Fibroblast of villous mesenchyme (primary cell): Measurements from ENCODE around the gene LRRC7. TPM values are rescaled to one million over a fixed set of nuclear protein-coding genes. Genes with fewer than 3 reads are reported as not detected.

Source experiments
- DNase-seq: peaks from one replicate; pipeline ENCODE4 v3.0.0-alpha.2; 2010; ENCODE audit warnings: low read depth
- H3K4me3 ChIP-seq: 2 replicates; pipeline ENCODE4 v1.5.1; 2011; ENCODE audit warnings: low read depth, mild to moderate bottlenecking, low read length
- total RNA-seq: library from RNA; depleted of rRNA; stranded (reverse); fragments of >200 nt; gene quantifications from 2 replicates; pipeline ENCODE4 v1.2.3, GENCODE V29; 2012
- TF ChIP-seq, protein P1 (sequence below): IDR thresholded peaks from 2 replicates; pipeline ENCODE4 v1.5.1; 2012; ENCODE audit warnings: low read depth, mild to moderate bottlenecking, low read length; ENCODE audit not compliant: insufficient read depth

Gene LRRC7
- total RNA-seq, 1 donor = 0.43 TPM

DNA sequence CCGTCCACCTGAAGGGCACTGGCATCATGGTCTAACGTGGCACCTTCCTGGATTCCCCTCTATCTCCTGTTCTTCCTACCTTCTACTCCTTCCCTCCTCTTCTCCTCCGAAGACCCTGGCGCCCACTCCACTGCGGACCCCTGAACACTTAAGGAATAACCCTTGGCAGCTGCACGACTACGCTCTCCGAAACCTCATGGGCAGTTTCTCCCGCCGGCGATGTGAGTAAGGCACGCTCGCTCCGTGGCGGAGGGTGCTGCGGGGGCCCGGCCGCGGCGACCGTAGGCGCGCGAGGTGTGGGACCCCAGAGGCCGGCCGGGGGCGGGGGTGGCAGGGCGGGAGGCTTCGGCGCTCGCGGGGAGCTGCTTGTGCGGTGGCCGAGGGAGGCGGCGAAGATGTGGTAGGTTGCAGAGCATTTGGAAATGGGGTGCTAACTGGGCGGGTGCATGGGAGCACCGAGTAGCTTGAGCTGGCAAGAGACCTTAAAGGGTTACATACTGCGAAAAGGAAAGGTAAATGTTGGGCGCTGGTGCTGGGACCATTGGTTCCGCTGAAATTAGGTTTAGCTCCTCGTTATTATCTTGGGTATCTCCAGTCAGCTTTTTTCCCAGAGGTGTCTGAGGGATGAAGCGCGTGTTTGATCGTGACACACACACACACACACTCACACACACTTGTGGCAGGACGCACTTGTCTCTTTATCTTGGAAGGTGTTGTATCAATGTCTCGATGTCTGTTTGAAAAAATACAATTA lies 876 bp downstream of the LRRC7 start:
- peak overlapping the region; percentile 40 for H3K4me3 ChIP-seq
- DNase-seq = no peak
- TF ChIP-seq, protein P1, sequence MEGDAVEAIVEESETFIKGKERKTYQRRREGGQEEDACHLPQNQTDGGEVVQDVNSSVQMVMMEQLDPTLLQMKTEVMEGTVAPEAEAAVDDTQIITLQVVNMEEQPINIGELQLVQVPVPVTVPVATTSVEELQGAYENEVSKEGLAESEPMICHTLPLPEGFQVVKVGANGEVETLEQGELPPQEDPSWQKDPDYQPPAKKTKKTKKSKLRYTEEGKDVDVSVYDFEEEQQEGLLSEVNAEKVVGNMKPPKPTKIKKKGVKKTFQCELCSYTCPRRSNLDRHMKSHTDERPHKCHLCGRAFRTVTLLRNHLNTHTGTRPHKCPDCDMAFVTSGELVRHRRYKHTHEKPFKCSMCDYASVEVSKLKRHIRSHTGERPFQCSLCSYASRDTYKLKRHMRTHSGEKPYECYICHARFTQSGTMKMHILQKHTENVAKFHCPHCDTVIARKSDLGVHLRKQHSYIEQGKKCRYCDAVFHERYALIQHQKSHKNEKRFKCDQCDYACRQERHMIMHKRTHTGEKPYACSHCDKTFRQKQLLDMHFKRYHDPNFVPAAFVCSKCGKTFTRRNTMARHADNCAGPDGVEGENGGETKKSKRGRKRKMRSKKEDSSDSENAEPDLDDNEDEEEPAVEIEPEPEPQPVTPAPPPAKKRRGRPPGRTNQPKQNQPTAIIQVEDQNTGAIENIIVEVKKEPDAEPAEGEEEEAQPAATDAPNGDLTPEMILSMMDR = no peak

DNA sequence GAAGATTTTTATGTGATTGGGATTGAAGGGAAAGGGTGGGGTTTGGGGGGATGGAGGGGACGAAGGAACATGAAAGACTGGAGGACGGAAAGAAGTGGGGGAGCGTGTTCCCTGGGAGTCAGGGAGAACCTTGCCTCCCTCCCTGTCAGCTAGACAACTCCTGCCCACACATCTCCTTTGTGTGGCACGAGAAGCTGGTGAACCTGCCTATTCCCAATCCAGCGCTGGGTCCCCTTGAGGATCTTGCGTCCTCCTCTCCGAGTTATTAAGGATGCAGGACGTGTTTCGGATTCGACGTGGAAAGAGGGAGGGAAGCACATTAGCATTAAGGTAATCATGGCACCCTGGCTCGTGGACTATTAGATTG lies 1.4 kb downstream of the LRRC7 start:
- no peak overlapping the region for H3K4me3 ChIP-seq
- no peak for DNase-seq
- TF ChIP-seq, protein P1 = no peak

DNA sequence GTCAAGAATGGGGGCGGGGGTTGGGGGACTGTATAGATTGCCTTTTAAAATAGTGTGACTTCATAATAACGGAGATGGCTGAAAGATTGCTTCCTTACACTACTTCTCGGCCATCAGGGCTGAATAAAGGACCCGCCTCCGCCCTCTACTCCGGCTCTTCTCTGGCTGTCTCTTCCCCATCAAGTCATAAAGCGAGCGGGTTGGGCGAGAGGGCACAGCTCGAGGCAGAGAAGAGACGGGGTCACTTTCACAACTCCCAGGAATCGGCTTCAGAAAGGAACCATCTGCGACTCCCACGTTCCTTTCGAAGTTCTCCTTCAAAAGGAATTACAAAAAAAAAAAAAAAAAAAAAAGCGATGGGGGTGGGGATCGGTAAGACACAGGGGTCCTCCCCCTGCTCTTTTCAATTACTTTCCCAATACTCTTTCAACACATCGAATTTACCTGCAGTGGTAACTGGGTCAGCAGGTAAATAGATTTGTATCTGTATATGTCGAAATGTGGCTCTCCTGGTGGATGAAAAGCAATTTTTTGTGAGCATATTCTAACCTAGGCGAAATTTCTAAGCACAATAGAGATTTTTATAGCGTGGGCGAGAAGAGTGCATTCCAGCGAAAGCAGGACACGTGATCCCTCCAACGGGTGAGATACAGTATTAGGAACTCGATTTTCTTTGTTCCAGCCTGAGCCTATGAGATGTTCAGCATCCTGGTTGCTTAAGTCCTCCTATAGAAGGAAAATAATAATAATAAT lies 2.0 kb downstream of the LRRC7 start:
- H3K4me3 ChIP-seq = no peak overlapping the region
- DNase-seq = no peak

GRCh38 chr1:69570356-69570755 lies 2.6 kb downstream of the LRRC7 start:
- H3K4me3 ChIP-seq = no peak overlapping the region
- DNase-seq = no peak
- TF ChIP-seq, protein P1 = no peak

More for the DNA sequence above, 2.0 kb downstream of the LRRC7 start:
- TF ChIP-seq, protein P1 = no peak

GRCh38 chr1:69572921-69573320 lies 5.2 kb downstream of the LRRC7 start:
- no peak overlapping the region for H3K4me3 ChIP-seq
- DNase-seq = no peak
- TF ChIP-seq, protein P1 = no peak

- no peak for DNase-seq
- TF ChIP-seq, protein P1 = no peak
- no peak overlapping the region for H3K4me3 ChIP-seq
Measured at GRCh38 chr1:69573911-69574310, 6.2 kb downstream of the LRRC7 start.
